Superior temporal gyrus (tissue), 1 donor: ENCODE data around the gene NHP2.
"Not testable (repeated sequence)": the region's sequence is repeated elsewhere in the genome, so short reads cannot be mapped to it uniquely, and the experiment has no call there.

Source experiments
- DNase-seq: peaks from one replicate; pipeline ENCODE4 v3.0.0-alpha.2; 2016; ENCODE audit errors: extremely low spot score

NHP2 gene

DNA sequence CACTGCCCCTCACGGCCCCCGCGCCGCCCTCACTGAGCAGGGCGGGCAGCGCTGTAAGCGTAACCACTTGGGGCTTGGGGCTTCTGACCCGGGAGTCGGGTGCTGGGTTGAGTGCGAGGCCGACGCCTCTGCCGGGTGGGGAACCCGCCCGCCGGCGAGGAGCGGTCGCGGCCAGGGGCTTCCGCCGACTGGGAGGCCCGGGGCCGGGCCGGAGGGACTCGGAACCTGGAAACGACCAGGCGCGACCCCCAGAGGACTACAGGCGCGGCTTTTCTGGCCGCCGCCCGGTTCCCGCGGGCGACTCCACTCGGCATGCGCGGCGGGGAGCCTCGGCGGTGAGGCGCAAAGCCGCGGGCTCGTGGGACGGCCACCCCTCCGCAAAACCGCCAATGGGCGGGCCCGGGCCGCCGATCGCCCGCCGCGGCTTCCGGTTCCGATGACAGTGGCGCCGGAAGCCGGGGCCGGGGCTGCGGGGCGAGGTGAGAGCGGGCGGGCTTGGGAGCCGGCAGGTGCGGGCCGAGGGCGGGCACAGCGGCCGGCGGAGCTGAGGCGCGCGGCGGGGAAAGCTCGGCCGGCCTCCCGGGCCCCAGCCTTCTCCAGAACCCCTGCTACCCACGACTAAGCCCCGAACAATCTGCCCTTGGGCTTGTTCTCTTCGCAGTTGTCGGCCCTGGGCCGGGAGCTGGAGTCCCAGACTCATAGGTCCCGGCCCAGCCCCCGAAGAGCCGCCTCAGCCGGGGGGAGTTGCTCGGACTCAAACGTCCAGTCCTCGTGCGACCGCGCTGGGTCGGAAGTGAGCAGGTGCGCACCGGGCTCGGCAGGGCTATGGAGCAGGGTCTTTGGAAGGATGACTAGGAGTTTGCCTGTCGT, 22.9 kb downstream of the NHP2 start, which contains the start of gene RMND5B:
RMND5B (plus strand) TSS at position 439 of the 870 bp plus-strand sequence. CDS start 7,106 bp downstream, outside the sequence.
- peak; percentile 80 for DNase-seq

DNA sequence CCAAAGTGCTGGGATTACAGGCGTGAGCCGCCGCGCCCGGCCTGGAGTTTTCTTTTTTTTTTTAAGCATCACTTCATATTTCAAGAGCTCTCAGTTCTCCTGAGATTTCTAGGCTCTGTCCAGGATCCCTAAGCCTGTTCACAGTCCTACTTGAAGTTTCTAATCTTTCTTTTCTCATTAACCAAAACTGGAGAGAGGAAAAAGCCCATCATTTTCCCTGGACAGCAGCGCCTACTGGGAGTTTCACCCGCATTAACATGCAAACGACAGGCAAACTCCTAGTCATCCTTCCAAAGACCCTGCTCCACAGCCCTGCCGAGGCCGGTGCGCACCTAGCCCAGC, 23.5 kb downstream of the NHP2 start:
- not testable (repeated sequence) for DNase-seq

DNA sequence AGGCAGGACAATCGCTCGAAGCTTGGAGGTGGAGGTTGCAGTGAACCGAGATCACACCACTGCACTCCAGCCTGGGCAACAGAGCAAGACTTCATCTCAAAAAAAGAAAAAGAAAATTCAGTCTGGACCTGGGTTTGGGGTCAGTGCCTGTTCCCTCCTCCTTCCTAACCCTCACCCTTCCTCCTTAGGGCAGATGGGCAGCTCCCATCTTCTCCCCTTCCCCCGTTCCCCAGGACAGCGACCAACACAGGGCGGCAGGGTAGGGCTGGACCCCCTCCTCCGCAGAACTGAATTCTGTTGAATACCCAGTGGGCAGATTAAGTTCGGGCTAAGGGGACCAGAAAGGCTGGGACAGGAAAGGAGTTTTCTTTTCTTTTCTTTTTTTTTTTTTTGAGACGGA, 24.4 kb downstream of the NHP2 start:
- no peak for DNase-seq

DNA sequence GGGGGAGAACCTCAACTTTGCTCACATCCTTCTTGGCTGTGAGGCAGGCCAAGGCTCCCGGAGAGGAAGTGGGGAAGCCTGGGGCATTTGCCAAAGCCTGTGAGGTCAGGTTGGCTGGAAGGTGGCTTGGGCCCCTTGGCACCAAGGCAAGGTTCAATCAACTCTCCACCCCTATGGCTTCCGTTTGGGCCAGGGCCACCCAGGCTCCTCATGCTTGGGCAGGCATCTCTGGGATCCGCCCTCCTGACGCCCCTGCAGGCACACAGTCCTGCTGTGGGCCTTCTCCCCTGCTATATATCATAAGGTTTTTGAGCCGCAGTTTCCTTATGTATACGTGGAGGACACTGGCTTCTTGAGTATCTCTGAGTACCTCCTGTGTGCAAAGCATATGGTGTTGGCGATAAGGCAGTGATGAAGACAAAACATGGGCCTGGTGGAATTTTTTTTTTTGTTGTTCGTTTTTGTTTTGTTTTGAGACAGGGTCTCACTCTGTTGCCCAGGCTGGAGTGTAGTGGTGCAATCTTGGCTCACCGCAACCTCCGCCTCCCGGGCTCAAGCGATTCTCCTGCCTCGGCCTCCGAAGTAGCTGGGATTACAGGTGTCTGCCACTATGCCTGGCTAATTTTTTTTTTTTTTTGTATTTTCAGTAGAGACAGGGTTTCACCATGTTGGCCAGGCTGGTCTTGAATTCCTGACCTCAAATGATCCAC, 26.2 kb downstream of the NHP2 start:
- not testable (repeated sequence) for DNase-seq

DNA sequence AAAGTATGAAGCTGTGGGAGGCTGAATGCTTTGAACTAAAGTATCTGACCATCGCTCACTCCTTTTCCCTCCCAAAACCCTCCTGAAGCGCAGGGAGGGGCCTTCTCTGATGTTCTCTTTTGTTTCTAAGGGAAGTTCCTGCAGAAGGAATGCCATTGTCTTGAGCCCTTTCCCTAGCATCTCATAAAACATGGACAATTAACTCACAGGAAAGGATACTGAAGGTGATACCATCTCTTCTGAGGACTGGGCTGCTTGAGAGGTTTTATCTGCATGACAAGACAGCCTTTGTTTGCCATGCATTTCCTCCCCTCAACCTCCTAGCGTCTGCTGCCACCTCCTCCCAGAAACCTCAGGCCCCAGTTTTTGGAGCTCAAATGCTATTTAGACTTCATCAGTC, 27.1 kb downstream of the NHP2 start:
- DNase-seq = no peak

DNA sequence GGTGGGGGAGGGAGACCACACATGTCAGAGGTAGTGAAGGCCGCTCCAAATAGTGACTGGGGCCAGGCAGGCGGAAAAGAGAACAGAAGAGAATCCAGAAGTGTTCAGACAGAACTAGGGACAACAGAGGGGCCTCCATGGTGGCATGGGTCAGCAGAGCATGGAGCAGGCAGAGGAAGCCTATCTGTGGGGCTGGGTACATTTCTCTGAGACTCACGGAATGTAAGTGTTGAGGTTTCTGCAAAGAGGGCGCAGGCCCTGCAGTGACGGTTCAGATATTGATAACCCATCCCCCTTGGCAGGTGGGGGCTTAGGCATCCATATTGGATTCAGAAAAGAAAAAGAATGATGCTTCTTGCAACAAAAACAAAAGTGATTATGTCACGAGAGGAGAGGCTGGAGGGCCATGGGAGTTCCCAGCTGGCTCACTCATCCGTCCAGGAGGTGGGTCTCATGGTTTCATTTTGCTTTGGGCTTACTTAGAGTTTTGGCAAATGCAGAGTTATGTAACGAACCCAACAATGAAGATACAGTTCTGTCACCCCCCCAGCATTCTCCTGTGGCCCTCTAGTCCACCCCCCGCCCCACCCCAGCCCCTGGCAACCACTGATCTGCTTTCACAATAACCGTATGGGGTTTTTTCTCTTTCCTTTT, 28.3 kb downstream of the NHP2 start:
- DNase-seq = no peak

DNA sequence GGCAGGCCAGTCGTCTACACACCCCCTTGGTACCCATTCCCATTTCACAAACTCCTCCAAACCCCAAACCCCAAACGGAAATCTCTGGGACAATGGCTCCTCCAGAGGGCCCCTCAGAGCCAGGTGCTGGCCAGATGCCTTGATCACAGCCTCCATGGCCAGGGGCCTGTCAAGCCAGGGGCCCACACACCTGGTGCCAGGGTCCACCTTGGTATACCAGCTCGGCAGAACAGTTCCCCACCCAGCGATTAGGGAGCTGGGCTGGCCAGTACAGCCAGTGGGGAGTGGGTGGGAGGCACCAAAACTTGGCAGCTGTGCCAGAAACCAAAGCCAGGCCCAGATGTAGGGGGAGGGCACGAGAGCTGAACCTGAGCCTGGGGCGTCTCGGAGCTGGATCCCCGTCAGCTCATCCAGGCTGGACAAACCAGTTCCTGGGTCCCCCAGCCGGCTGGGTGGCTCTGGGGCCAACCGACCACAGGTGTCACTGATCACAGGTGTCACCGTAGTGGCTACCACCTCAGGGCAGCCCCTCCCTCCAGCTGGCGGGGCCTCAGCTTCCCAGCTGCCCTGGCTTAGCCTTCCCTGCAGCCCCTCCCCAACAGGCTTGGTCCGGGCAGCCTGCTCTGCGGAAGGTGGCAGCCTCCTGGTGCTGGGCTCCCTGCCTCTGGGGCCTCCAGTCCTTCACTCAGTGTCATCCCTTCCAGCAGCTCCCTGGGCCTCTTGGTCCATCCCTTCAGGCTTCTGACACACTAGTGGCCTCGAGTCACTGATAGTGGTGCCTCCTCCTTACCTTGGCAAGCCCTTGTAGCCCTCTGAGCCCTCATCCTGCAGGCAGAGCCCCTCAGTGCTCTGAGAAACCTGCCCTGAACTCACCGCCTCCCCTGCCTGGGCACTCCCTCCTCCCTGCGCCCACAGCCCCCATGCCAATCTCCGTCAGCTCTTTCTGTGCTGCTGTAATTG, 29.4 kb downstream of the NHP2 start:
- DNase-seq = no peak

DNA sequence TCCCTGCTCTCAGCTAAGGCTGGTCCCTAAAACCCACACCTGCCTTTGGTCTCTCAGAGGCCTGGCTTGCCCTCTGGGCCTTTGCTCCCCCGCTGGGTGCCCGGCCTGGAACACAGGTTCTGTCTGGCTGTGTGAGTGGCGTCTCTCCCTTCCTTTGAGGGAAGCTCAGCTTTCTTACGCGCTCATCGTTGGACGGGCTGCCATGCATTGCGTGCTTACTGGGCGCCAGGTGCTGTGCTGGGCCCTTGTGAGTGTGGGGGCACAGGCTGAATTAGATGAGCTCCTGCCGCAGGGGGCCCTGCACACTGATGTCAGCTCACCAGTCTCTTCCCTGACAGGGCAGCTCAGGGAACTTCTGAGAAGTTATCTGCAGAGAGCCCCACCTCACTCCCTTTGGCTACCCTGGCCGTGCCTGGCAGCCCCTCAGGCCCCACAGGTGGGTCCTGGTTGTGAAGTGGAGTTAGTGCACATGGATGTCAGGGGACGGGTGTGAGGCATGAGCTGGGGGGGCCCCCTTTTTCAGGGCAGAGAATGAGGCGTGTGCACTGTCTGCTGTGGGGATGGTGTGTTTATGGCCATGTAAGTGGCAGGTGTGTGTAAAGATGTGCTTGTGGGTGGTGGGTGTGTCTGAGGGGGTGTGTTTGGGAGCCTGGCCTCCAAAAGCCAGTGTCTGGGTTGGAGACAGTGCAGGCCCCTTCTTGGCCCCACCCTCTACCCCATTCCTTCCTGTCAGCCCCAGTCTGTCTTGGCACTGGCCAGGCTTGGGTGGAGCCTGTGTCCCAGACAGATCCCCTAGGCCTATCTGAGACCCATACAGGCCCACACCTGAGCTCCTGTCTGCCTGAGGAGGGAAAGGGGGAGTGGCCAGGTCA, 30.4 kb downstream of the NHP2 start:
- no peak for DNase-seq

DNA sequence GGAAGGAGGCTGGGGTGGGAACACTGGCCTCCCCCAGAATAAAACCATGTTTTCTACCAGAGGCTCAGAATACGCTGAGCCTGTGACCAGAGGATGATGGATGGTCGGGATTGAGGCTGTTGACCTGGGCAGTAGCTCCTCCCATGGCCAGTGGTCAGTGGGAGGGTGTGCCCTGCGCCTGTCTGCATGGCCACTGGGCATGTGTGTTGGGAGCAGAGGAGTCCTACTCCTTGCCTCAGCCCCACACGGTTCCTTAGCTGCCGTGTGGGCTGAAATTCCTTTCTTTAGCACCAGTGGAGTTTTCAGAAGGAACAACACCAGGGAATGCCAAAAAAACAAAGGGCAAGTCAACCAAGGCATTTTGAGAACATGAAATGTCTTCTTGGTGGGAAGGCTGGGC, 31.3 kb downstream of the NHP2 start:
- no peak for DNase-seq

DNA sequence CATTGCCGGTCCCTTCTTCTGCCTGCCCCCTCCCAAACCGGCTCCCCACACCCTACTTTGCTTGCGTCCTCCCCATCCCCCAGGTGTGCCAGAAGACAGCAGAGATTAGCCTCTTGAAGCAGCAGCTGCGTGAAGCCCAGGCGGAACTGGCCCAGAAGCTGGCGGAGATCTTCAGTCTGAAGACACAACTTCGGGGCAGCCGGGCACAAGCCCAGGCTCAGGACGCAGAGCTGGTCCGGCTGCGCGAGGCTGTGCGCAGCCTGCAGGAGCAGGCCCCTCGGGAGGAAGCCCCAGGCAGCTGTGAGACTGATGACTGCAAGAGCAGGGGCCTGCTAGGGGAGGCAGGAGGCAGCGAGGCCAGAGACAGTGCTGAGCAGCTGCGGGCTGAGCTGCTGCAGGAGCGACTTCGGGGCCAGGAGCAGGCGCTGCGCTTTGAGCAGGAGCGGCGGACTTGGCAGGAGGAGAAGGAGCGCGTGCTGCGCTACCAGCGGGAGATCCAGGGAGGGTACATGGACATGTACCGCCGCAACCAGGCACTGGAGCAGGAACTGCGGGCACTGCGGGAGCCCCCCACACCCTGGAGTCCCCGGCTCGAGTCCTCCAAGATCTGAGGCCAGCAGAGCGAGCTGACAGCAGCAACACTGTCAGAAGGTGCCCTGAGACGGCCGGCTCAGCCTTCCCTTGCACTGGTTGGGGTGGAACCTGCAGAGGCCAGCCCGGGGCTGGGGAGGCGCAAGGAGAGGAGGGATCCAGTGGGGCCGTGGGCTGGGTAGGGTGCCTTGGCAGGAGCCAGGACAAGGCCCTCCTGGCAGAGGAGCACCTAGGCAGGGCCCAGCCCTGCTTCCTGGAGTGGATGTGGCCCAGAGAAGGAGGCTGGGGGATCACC, 32.1 kb downstream of the NHP2 start:
- no peak for DNase-seq

DNA sequence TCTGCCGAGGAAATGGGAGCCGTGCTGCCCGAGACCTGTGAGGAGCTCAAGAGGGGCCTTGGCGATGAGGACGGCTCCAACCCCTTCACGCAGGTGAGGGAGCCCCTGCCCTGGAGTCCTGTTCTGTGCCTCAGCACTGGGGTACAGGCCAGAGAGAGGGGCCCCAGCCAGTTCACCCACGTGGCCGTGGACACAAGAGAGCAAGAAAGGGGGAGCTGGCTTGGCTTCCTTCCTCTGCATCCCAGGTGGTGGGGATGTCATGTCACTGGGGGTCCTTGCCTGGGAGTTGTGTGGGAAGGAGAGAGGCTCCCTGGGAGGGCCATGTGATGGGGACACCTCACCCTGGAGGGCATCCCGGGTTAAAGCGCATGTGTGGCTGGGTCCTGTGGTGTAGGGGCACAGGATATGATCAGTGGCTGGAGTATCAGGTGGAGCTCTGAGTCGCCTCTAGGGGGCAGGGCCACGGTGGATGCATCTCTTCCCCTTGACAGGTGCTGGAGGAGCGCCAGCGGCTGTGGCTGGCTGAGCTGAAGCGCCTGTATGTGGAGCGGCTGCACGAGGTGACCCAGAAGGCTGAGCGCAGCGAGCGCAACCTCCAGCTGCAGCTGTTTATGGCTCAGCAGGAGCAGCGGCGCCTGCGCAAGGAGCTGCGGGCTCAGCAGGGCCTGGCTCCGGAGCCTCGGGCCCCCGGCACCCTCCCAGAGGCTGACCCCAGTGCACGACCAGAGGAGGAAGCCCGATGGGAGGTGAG, 32.9 kb downstream of the NHP2 start:
- peak; percentile 43 for DNase-seq

DNA sequence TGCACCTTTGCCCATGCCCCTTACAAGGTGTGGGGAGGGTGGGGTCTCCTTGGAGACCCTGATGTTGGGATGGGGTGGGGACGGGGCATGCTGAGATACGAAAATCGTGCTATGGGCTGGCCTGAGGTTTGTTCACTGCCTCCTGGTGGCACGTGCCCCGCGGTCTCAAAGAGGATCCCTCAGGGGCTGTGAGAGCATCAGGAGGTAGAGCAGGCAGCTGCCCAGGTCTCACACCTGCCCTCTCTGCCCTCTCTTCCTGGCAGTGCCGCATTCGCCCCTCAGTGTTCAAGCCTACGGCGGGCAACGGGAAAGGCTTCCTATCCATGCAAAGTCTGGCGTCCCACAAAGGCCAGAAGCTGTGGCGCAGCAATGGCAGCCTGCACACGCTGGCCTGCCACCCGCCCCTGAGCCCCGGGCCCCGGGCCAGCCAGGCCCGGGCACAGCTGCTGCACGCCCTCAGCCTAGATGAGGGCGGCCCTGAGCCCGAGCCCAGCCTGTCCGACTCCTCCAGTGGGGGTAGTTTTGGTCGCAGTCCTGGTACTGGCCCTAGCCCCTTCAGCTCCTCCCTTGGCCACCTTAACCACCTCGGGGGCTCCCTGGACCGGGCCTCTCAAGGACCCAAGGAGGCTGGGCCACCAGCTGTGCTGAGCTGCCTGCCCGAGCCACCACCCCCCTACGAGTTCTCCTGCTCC, 33.6 kb downstream of the NHP2 start:
- DNase-seq = no peak

DNA sequence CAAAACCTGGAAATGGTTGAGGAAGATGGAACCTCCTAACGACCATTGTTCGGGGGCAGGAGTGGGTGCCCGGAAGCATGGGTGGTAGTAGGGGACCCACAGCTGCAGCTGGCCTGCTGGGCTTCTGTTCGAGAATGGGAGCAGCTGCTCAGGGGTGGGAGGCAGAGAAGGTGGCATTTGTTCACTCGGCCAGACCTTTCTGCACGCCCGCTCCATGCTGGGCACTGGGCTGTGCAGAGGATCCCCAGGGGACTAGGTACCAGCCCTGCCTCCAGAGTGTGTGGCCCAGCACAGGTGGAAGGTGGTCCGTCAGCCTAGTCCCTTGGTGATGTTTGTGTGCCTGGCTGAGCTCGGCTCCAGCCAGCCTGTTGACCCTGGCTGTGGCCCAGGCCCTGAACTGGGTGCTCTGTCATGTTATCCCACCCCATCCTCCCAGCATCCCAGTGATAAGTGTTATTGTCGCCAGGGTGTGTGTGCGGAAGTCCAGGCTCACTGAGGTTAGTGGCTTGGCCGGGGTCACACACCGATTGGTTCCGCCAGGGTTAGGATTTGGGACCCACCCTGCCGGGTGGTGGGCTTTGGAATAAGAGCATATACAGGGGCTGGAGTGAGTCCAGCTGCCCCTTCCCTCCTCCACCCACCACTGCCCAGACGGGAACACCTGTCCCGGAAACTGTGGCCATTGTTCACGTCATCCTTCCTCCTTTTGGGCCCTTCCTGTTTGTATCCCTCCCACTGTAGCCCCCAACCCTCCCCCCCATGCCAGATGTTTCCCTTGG, 35.6 kb downstream of the NHP2 start:
- DNase-seq = no peak

DNA sequence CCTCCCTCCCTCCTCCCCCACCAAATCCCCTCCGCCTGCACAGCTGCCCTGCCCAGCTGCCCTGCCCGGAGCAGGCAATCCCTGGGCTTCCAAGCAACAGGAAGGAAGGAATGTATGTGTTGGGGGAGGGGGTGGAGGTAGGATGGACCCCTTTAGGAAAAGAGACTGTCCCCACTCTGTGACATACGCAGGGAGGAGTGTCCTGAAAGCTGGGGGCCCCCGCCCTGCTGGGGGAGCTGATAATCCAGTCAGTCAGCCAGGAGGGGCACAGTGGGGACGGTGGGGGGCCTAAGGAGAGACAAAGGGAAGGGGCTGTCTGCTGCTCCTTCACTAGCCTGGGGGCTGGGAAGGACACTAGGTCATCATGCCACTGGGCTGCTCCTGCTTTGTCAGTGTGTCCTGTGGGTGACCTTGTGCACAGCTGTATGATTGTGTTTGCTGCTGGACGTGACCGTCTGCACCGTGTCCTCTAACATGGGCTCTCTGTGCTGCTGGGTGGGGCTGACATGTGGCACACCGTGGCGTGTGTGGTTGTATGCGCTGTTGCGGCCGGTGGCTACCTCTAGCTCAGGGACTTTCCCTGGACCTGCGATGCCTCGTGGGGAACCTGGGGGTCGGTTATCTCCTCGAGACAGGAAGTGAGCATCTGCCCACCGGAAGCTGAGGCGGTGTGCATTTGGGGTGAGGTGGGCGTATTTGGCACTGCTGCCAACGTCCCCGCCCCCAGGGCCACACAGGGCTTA, 37.4 kb downstream of the NHP2 start:
- no peak for DNase-seq

DNA sequence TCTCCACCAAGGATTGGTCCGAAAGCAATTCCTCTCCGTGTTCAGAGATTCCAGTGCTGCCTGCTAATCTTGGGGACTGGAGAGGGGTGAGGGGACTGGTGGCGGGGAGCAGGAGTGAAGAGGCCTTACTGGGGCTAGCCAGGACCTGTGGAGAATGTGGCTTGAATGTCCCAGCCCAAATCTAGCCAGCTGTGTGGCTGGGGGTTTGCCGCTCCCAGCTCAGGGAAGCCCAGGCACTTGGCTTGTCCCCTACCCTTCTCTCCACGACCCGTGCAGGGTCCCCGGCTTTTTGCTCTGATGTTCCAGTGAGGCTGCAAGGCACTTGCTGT, 37.9 kb downstream of the NHP2 start:
- DNase-seq = no peak

DNA sequence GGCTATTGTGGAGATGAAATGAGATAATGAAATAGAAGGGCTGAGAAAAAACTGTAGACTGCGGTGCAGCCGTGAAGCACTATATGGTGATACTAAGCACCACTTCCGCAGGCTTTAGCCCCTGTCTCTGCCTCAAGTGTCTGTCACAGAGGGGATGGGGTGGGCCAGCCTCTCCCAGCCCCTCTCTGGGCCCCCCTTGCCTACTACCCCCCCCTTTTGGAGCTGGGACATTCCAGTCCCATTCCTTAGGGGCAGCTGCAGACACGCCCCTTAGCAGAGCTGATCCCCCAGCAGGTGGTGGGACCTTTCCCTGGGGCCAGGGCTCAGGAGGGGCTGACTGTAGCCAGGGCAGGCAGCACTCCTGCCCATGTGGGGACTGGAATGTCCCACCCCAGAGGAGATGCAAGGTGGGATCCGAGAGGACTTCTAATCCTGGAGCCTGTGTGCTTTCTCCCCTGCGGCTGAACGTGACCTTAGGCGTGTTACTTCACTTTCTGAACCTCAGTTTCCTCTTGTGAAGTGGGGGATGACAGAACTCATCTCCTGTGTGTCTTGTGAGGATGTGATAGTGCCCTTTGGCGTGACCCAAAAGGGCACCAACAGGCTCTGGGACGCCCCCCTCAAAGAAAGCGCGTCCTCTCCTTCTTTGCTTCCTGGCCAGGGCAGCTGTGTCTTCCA, 38.4 kb downstream of the NHP2 start:
- DNase-seq = no peak
